ENCODE measurements around the gene RIC8B.
A peak's percentile ranks its signal among the peaks of the same experiment; 100 is the strongest.

The RIC8B gene

GRCh38 chr12:106801830-106802533, 27.5 kb downstream of the RIC8B start:
- DNase-seq: no peak

GRCh38 chr12:106804668-106805067, 30.2 kb downstream of the RIC8B start:
- DNase-seq: no peak

GRCh38 chr12:106814714-106815113, 40.2 kb downstream of the RIC8B start:
- DNase-seq: no peak

GRCh38 chr12:106815741-106816140, 41.3 kb downstream of the RIC8B start:
- DNase-seq: no peak

GRCh38 chr12:106816231-106816630, 41.7 kb downstream of the RIC8B start:
- no peak for DNase-seq

GRCh38 chr12:106819991-106820390, 45.5 kb downstream of the RIC8B start:
- no peak for DNase-seq

- no peak for DNase-seq
Measured at GRCh38 chr12:106831699-106832098, 57.2 kb downstream of the RIC8B start.

GRCh38 chr12:106837782-106838181, 63.3 kb downstream of the RIC8B start:
- no peak for DNase-seq

- DNase-seq: no peak
Measured at GRCh38 chr12:106839333-106839732, 64.9 kb downstream of the RIC8B start.

GRCh38 chr12:106840243-106840642, 65.8 kb downstream of the RIC8B start:
- DNase-seq: no peak

- peak; percentile 19 for DNase-seq
Measured at GRCh38 chr12:106841510-106842302, 67.2 kb downstream of the RIC8B start.

- no peak for DNase-seq
Measured at GRCh38 chr12:106845902-106846301, 71.4 kb downstream of the RIC8B start.

- no peak for DNase-seq
Measured at GRCh38 chr12:106847861-106848260, 73.4 kb downstream of the RIC8B start.

GRCh38 chr12:106851306-106851705, 76.8 kb downstream of the RIC8B start:
- no peak for DNase-seq

- no peak for DNase-seq
Measured at GRCh38 chr12:106854723-106855122, 80.2 kb downstream of the RIC8B start.

GRCh38 chr12:106855221-106855758, 80.8 kb downstream of the RIC8B start:
- no peak for DNase-seq

- DNase-seq: no peak
Measured at GRCh38 chr12:106861984-106862916, 87.8 kb downstream of the RIC8B start.

GRCh38 chr12:106863189-106863588, 88.7 kb downstream of the RIC8B start:
- DNase-seq: no peak

- DNase-seq: no peak
Measured at GRCh38 chr12:106865683-106866082, 91.2 kb downstream of the RIC8B start.

GRCh38 chr12:106866426-106867080, 92.1 kb downstream of the RIC8B start:
- DNase-seq: no peak

- DNase-seq: no peak
Measured at GRCh38 chr12:106867651-106868050, 93.2 kb downstream of the RIC8B start.

GRCh38 chr12:106868982-106869700, 94.7 kb downstream of the RIC8B start:
- DNase-seq: no peak
